HEK293 (cell line): ENCODE measurements around the gene CCDC149.

Experiments used
- CTCF ChIA-PET: fragments of 350-600 bp; formaldehyde crosslinking; extraction: SDS; loops from one replicate; lab custom pipeline; 2021; ENCODE audit warnings: antibody characterized with exemption; lab: Yijun Ruan, JAX
- POLR2A ChIA-PET: fragments of 300-600 bp; formaldehyde crosslinking; extraction: SDS; loops from one replicate; lab custom pipeline; 2020; ENCODE audit warnings: antibody characterized with exemption, inconsistent platforms; lab: Yijun Ruan, JAX
- H3K27ac ChIP-seq: fragments of 200-500 bp; sonication (Bioruptor generic); 2 replicates; pipeline ENCODE4 v1.5.1; 2014; ENCODE audit warnings: low read depth, low read length, control low read depth, inconsistent platforms; ENCODE audit errors: extremely low read depth
- H3K36me3 ChIP-seq, 2 experiments: fragments of 200-500 bp in 1 of 2; sonication (Bioruptor generic) in 1 of 2; 1 replicate in 1 of 2; 2 replicates in 1 of 2; pipeline ENCODE4 v1.5.1; 2014 to 2017; ENCODE audit warnings: inconsistent platforms in 2 of 2, low read length in 2 of 2; ENCODE audit not compliant: control insufficient read depth in 2 of 2, insufficient read depth in 1 of 2
- H3K4me1 ChIP-seq: fragments of 200-500 bp; sonication (Bioruptor generic); 2 replicates; pipeline ENCODE4 v1.5.1; 2014; ENCODE audit warnings: mild to moderate bottlenecking, low read length, inconsistent platforms; ENCODE audit not compliant: control insufficient read depth, insufficient read depth
- H3K4me3 ChIP-seq: 2 replicates; pipeline ENCODE4 v1.5.1; 2011; ENCODE audit warnings: low read depth, mild to moderate bottlenecking, control low read depth, low read length, moderate library complexity
- H3K9me3 ChIP-seq: fragments of 200-500 bp; sonication (Bioruptor generic); 2 replicates; pipeline ENCODE4 v1.5.1; 2014; ENCODE audit warnings: low read depth, low read length, inconsistent platforms; ENCODE audit not compliant: control insufficient read depth, insufficient read depth
- INSM2 ChIP-seq: fragments of 450-650 bp; formaldehyde crosslinking; IDR thresholded peaks from 2 replicates; pipeline ENCODE4 v1.5.1; 2016; ENCODE audit warnings: missing biosample characterization, missing genetic modification characterization
- MZF1 ChIP-seq: fragments of 450-650 bp; formaldehyde crosslinking; IDR thresholded peaks from 2 replicates; pipeline ENCODE4 v1.5.1; 2017; ENCODE audit warnings: missing biosample characterization, missing genetic modification characterization, borderline replicate concordance
- OSR2 ChIP-seq: fragments of 450-650 bp; formaldehyde crosslinking; IDR thresholded peaks from 2 replicates; pipeline ENCODE4 v1.5.1; 2016; ENCODE audit warnings: missing biosample characterization, missing genetic modification characterization
- RBAK ChIP-seq: fragments of 450-650 bp; formaldehyde crosslinking; IDR thresholded peaks from 2 replicates; pipeline ENCODE4 v1.5.1; 2016; ENCODE audit warnings: missing biosample characterization, missing genetic modification characterization
- ZBTB17 ChIP-seq: fragments of 450-650 bp; formaldehyde crosslinking; IDR thresholded peaks from 2 replicates; pipeline ENCODE4 v1.5.1; 2016; ENCODE audit warnings: missing biosample characterization, missing genetic modification characterization
- ZBTB48 ChIP-seq: fragments of 450-650 bp; formaldehyde crosslinking; IDR thresholded peaks from 2 replicates; pipeline ENCODE4 v1.5.1; 2016; ENCODE audit warnings: missing biosample characterization, missing genetic modification characterization
- ZFP37 ChIP-seq: fragments of 450-650 bp; formaldehyde crosslinking; IDR thresholded peaks from 2 replicates; pipeline ENCODE4 v1.5.1; 2016; ENCODE audit warnings: missing biosample characterization, missing genetic modification characterization
- ZNF16 ChIP-seq: fragments of 450-650 bp; formaldehyde crosslinking; IDR thresholded peaks from 2 replicates; pipeline ENCODE4 v1.5.1; 2016; ENCODE audit warnings: low read depth, missing biosample characterization, missing genetic modification characterization
- ZNF2 ChIP-seq: fragments of 450-650 bp; formaldehyde crosslinking; IDR thresholded peaks from 2 replicates; pipeline ENCODE4 v1.5.1; 2016; ENCODE audit warnings: missing biosample characterization, missing genetic modification characterization
- ZNF26 ChIP-seq: fragments of 450-650 bp; formaldehyde crosslinking; IDR thresholded peaks from 2 replicates; pipeline ENCODE4 v1.5.1; 2016; ENCODE audit warnings: missing biosample characterization, missing genetic modification characterization
- ZNF266 ChIP-seq: fragments of 450-650 bp; formaldehyde crosslinking; IDR thresholded peaks from 2 replicates; pipeline ENCODE4 v1.5.1; 2016; ENCODE audit warnings: missing biosample characterization, missing genetic modification characterization, low read depth
- ZNF274 ChIP-seq, 2 experiments: fragments of 200-500 bp in 1 of 2; fragments of 450-650 bp in 1 of 2; sonication (Bioruptor generic) in 1 of 2; formaldehyde crosslinking in 1 of 2; IDR thresholded peaks; 2 replicates each; pipeline versions ENCODE4 v1.5.1 to v1.6.1; 2014 to 2016; ENCODE audit warnings: borderline replicate concordance in 1 of 2, inconsistent platforms in 1 of 2, low read length in 1 of 2, missing biosample characterization in 1 of 2, missing genetic modification characterization in 1 of 2
- ZNF324 ChIP-seq: fragments of 450-650 bp; formaldehyde crosslinking; IDR thresholded peaks from 2 replicates; pipeline ENCODE4 v1.5.1; 2016; ENCODE audit warnings: missing biosample characterization, missing genetic modification characterization
- ZNF362 ChIP-seq: fragments of 450-650 bp; formaldehyde crosslinking; IDR thresholded peaks from 2 replicates; pipeline ENCODE4 v1.5.1; 2016; ENCODE audit warnings: missing biosample characterization, missing genetic modification characterization
- ZNF404 ChIP-seq: fragments of 450-650 bp; formaldehyde crosslinking; IDR thresholded peaks from 2 replicates; pipeline ENCODE4 v1.5.1; 2017; ENCODE audit warnings: missing biosample characterization, missing genetic modification characterization
- ZNF423 ChIP-seq: fragments of 450-650 bp; formaldehyde crosslinking; IDR thresholded peaks from 2 replicates; pipeline ENCODE4 v1.5.1; 2016; ENCODE audit warnings: missing biosample characterization, missing genetic modification characterization
- ZNF513 ChIP-seq: fragments of 450-650 bp; IDR thresholded peaks from 2 replicates; pipeline ENCODE4 v1.5.1; 2018; ENCODE audit warnings: missing biosample characterization, missing genetic modification characterization
- ZNF544 ChIP-seq: fragments of 450-650 bp; formaldehyde crosslinking; IDR thresholded peaks from 2 replicates; pipeline ENCODE4 v1.5.0; 2017; ENCODE audit warnings: missing biosample characterization, missing genetic modification characterization
- ZNF555 ChIP-seq: fragments of 450-650 bp; formaldehyde crosslinking; conservative IDR thresholded peaks from 2 replicates; pipeline ENCODE4 v1.5.1; 2017; ENCODE audit warnings: missing biosample characterization, mild to moderate bottlenecking, missing genetic modification characterization, inconsistent platforms
- ZNF558 ChIP-seq: fragments of 450-650 bp; formaldehyde crosslinking; IDR thresholded peaks from 2 replicates; pipeline ENCODE4 v1.5.1; 2016; ENCODE audit warnings: missing biosample characterization, missing genetic modification characterization
- ZNF626 ChIP-seq: fragments of 450-650 bp; sonication (Bioruptor Pico); formaldehyde crosslinking; IDR thresholded peaks from 2 replicates; pipeline ENCODE4 v1.5.1; 2018; ENCODE audit warnings: missing biosample characterization, missing genetic modification characterization, inconsistent platforms
- ZNF701 ChIP-seq: fragments of 450-650 bp; formaldehyde crosslinking; IDR thresholded peaks from 2 replicates; pipeline ENCODE4 v1.5.1; 2016; ENCODE audit warnings: missing biosample characterization, missing genetic modification characterization
- ZNF777 ChIP-seq: fragments of 450-650 bp; formaldehyde crosslinking; IDR thresholded peaks from 2 replicates; pipeline ENCODE4 v1.5.1; 2017; ENCODE audit warnings: missing biosample characterization, missing genetic modification characterization, borderline replicate concordance
- ZNF785 ChIP-seq: fragments of 450-650 bp; formaldehyde crosslinking; IDR thresholded peaks from 2 replicates; pipeline ENCODE4 v1.5.1; 2016; ENCODE audit warnings: missing biosample characterization, missing genetic modification characterization
- ZNF843 ChIP-seq: fragments of 450-650 bp; formaldehyde crosslinking; IDR thresholded peaks from 2 replicates; pipeline ENCODE4 v1.5.1; 2016; ENCODE audit warnings: missing biosample characterization, missing genetic modification characterization
- TF ChIP-seq, protein P1 (sequence below): fragments of 450-650 bp; formaldehyde crosslinking; IDR thresholded peaks from 2 replicates; pipeline ENCODE4 v1.5.1; 2016; ENCODE audit warnings: missing biosample characterization, missing genetic modification characterization

CCDC149 gene

GRCh38 chr4:24846716-24847115 lies 66.1 kb downstream of the CCDC149 start:
- H3K4me1 ChIP-seq = no peaks in the 10 kb centered on the region
- ChIA-PET CTCF (interaction anchor here (0.7 kb wide), 1 partner anchor 72 kb away, joined by 3 read pairs; no protein-coding TSS in a partner anchor), POLR2A (no interaction called here)
- H3K36me3 ChIP-seq = no peaks in the 10 kb centered on the region
- no peak overlapping the region for H3K4me3 ChIP-seq
- TF ChIP-seq ZNF701 (tag by site-specific recombination) (no peak), INSM2 (no peak), ZNF558 (tag by site-specific recombination) (no peak), RBAK (no peak), ZNF324 (tag by site-specific recombination) (no peak), ZBTB48 (tag by site-specific recombination) (no peak), ZNF274 (IDR thresholded peaks at IDR 0.05; ENCODE audit: low read length) (no peak), ZNF274 (tag by site-specific recombination; IDR thresholded peaks at IDR 0.05; ENCODE audit: borderline replicate concordance) (no peak)
- H3K27ac ChIP-seq = no peak overlapping the region
- H3K9me3 ChIP-seq = no peaks in the 10 kb centered on the region

DNA sequence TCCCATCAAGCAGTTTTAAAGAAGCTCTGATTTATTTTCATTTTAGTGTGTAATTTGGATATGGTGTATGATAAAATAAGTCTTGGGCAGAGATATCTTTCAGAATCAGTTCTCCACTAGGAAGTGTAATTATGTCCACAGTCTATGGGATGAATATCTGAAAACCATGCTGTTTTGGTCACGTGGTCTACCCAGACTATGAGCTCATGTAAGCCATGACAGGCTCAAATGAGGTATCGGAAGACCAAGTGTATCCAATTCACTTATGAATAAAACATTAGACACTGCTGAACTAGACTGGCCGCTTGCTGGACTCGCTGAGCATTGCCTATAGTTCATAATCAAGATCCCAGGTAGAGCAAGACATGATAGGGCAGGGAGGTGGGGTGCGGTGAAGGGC lies 66.9 kb downstream of the CCDC149 start:
- no peak overlapping the region for H3K4me3 ChIP-seq
- POLR2A ChIA-PET = no interaction called here

GRCh38 chr4:24845132-24845531 lies 67.7 kb downstream of the CCDC149 start:
- H3K4me1 ChIP-seq = no peaks in the 10 kb centered on the region
- no peak overlapping the region for H3K4me3 ChIP-seq
- no peak overlapping the region for H3K27ac ChIP-seq
- TF ChIP-seq ZNF324 (tag by site-specific recombination) (no peak), ZBTB17 (no peak), ZNF513 (no peak), ZNF555 (tag by site-specific recombination) (no peak), ZNF423 (no peak), ZNF26 (tag by site-specific recombination) (no peak), ZNF843 (tag by site-specific recombination) (no peak), ZNF544 (tag by site-specific recombination) (no peak), ZNF362 (tag by site-specific recombination) (no peak), ZNF626 (tag by site-specific recombination) (no peak), MZF1 (tag by site-specific recombination) (no peak), ZNF2 (no peak), ZNF404 (no peak), ZNF16 (tag by site-specific recombination) (no peak), ZNF777 (tag by site-specific recombination) (no peak), ZNF785 (tag by site-specific recombination) (no peak), ZNF266 (tag by site-specific recombination) (no peak), ZFP37 (tag by site-specific recombination) (no peak)
- TF ChIP-seq, protein P1, sequence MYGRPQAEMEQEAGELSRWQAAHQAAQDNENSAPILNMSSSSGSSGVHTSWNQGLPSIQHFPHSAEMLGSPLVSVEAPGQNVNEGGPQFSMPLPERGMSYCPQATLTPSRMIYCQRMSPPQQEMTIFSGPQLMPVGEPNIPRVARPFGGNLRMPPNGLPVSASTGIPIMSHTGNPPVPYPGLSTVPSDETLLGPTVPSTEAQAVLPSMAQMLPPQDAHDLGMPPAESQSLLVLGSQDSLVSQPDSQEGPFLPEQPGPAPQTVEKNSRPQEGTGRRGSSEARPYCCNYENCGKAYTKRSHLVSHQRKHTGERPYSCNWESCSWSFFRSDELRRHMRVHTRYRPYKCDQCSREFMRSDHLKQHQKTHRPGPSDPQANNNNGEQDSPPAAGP (tag by site-specific recombination) = no peak
- H3K9me3 ChIP-seq = no peaks in the 10 kb centered on the region
- ChIA-PET POLR2A (no interaction called here), CTCF (no interaction called here)
- H3K36me3 ChIP-seq = no peaks in the 10 kb centered on the region

More for the DNA sequence above, 66.9 kb downstream of the CCDC149 start:
- Histone ChIP-seq H3K27ac (no peak overlapping the region), H3K36me3 (no peaks in the 10 kb centered on the region), H3K4me1 (no peaks in the 10 kb centered on the region), H3K9me3 (no peaks in the 10 kb centered on the region)
- CTCF ChIA-PET = interaction anchor here (0.7 kb wide), 1 partner anchor 73 kb away, joined by 3 read pairs; no protein-coding TSS in a partner anchor
- TF ChIP-seq OSR2 = no peak
